GM21390 (cell line): ENCODE results near the gene DNM1L.

Source experiments
- ATAC-seq: cut with Tn5 transposase; IDR thresholded peaks from one replicate; pipeline ENCODE4 v1.9.1; 2021; ENCODE audit not compliant: unreplicated experiment

DNM1L gene

GRCh38 chr12:32679091-32679919, at the start of gene DNM1L:
DNM1L (plus strand) TSS chr12:32679301; CDS start chr12:32679364, 63 bp downstream.
- peak; percentile 92 for ATAC-seq

- no peak for ATAC-seq
Observed at GRCh38 chr12:32641287-32641901, 37.7 kb upstream of the DNM1L start.

GRCh38 chr12:32644431-32644830, 34.7 kb upstream of the DNM1L start:
- ATAC-seq, result no peak

- no peak for ATAC-seq
Observed at GRCh38 chr12:32647275-32647674, 31.8 kb upstream of the DNM1L start.

GRCh38 chr12:32650508-32650907, 28.6 kb upstream of the DNM1L start:
- ATAC-seq, result no peak

- no peak for ATAC-seq
Observed at GRCh38 chr12:32651151-32651955, 27.7 kb upstream of the DNM1L start.

GRCh38 chr12:32651956-32652210, 27.2 kb upstream of the DNM1L start:
- no peak for ATAC-seq

- ATAC-seq, result no peak
Observed at GRCh38 chr12:32659908-32660440, 19.1 kb upstream of the DNM1L start.

GRCh38 chr12:32661706-32662105, 17.4 kb upstream of the DNM1L start:
- no peak for ATAC-seq

GRCh38 chr12:32662665-32663064, 16.4 kb upstream of the DNM1L start:
- ATAC-seq, result no peak

GRCh38 chr12:32666018-32666417, 13.1 kb upstream of the DNM1L start:
- ATAC-seq, result no peak

- ATAC-seq, result no peak
Observed at GRCh38 chr12:32669584-32669983, 9.5 kb upstream of the DNM1L start.

GRCh38 chr12:32671930-32672780, 6.9 kb upstream of the DNM1L start:
- no peak for ATAC-seq

- ATAC-seq, result peak; percentile 15
Observed at GRCh38 chr12:32679920-32680237, 778 bp downstream of the DNM1L start.

GRCh38 chr12:32680787-32681186, 1.7 kb downstream of the DNM1L start:
- ATAC-seq, result no peak

- ATAC-seq, result no peak
Observed at GRCh38 chr12:32681272-32681671, 2.2 kb downstream of the DNM1L start.

GRCh38 chr12:32686340-32686739, 7.2 kb downstream of the DNM1L start:
- ATAC-seq, result no peak

GRCh38 chr12:32688786-32689185, 9.7 kb downstream of the DNM1L start:
- no peak for ATAC-seq

GRCh38 chr12:32690927-32691326, 11.8 kb downstream of the DNM1L start:
- ATAC-seq, result no peak

GRCh38 chr12:32692358-32692757, 13.3 kb downstream of the DNM1L start:
- ATAC-seq, result no peak

- no peak for ATAC-seq
Observed at GRCh38 chr12:32693036-32693435, 13.9 kb downstream of the DNM1L start.
